Measurements from ENCODE around the gene LDLRAD4.

DNA sequence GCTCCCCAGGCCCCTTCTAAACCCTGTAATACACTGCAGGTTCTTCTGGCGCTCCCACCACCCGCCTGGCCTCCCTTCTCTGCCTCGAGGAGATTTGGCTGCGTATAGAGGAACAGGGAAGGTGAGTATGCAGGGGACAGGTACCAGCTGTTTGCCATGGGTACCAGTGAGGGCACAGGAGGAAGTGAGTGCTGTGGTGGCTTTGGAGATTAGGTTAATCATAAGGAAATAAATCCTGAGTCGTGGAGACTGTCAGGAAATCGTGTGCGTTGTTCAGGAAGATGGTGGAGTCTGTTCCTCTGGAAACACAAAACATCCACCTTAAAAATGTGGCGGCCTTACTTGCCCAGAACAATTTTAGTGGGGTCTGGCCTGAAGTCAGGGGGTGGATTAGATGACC, 277.4 kb downstream of the LDLRAD4 start:
- no peak for TF ChIP-seq EZH2 (IDR thresholded peaks at IDR 0.05)
- TF ChIP-seq POLR2AphosphoS5 (IDR thresholded peaks at IDR 0.05; ENCODE audit: borderline replicate concordance, low read depth, low read length) = no peak
- no peak for TF ChIP-seq FOXP2 (optimal IDR thresholded peaks at IDR 0.05; ENCODE audit: control extremely low read depth, extremely low read length, insufficient read depth)

All from SK-N-MC (cell line).